GM18505 (cell line): ENCODE data around the gene C2CD3.
"Not testable (repeated sequence)": the region's sequence is repeated elsewhere in the genome, so short reads cannot be mapped to it uniquely, and the experiment has no call there.

Experiments
- ATAC-seq: cut with Tn5 transposase; IDR thresholded peaks from one replicate; pipeline ENCODE4 v1.9.1; 2021; ENCODE audit not compliant: unreplicated experiment
- POLR2A ChIP-seq: IDR thresholded peaks from 4 replicates; pipeline ENCODE4 v1.6.1; 2011; ENCODE audit warnings: borderline replicate concordance; ENCODE audit not compliant: insufficient read depth, insufficient read length; ENCODE audit errors: extremely low read depth

Gene C2CD3

DNA sequence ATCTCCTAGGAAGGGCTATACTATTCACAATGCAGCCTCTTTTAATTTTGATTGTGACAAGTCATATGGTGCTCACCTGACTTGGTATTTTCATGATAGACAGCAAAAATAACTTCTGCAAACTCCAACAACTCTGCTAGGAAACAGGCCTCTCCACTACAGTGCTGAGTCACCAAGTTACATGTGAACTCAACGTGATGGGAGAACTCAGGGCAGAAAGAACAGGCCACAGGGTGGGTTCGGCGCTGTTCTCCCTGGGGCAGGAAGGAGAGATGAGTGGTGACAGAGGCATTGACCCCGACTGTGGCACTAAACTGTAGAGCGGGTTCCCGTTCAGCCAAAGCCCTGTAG is 85.3 kb downstream of the C2CD3 start:
- ATAC-seq, result no peak
- TF ChIP-seq POLR2A, result no peak

GRCh38 chr11:74084796-74085541 is 85.8 kb downstream of the C2CD3 start:
- TF ChIP-seq POLR2A, result no peak
- ATAC-seq, result no peak

- ATAC-seq, result not testable (repeated sequence)
Observed at GRCh38 chr11:74083927-74084326, 86.9 kb downstream of the C2CD3 start.

GRCh38 chr11:74081428-74081827 is 89.4 kb downstream of the C2CD3 start:
- TF ChIP-seq POLR2A, result no peak
- no peak for ATAC-seq

DNA sequence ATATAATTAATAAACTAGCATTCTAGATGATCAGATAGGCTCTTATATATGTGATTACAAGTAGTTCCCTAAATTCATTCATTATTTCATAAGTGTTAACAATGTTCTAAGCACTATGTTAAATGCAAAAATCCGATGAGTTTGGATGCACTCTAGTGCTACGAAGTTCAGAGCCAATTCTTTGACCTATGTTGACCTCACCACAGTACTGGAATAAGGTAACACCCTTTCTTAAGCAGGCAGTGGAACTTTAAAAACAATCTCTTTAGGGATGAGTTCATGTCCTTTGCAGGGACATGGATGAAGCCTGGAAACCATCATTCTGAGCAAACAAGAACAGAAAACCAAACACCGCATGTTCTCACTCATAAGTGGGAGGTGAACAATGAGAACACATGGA is 93.6 kb downstream of the C2CD3 start:
- TF ChIP-seq POLR2A, result no peak
- no peak for ATAC-seq

GRCh38 chr11:74072721-74073120 is 98.1 kb downstream of the C2CD3 start:
- ATAC-seq, result no peak
- TF ChIP-seq POLR2A, result no peak

GRCh38 chr11:74072286-74072685 is 98.5 kb downstream of the C2CD3 start:
- ATAC-seq, result no peak

GRCh38 chr11:74070723-74071492 is 99.9 kb downstream of the C2CD3 start:
- ATAC-seq, result no peak
- TF ChIP-seq POLR2A, result no peak

More at GRCh38 chr11:74072286-74072685, 98.5 kb downstream of the C2CD3 start:
- no peak for TF ChIP-seq POLR2A

GRCh38 chr11:74069146-74070046 is 101.4 kb downstream of the C2CD3 start:
- ATAC-seq, result no peak
- no peak for TF ChIP-seq POLR2A

DNA sequence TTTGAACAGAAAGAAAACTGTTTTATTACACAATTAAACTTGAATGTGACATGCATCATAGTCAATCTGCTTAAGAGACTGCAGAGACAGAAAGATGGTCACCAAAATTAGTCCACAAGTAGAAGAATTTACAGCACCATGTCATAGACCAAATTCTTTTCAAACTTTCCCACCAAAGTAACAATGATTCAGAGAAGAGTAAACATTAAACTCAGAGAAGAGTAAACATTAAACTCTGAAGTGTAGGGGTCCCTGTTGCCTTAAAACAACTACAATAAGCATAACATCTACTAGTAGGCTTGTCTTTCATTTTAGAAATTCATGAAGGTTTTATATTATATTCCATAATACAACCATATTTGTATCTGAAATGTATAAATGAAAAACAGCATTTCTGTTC is 104.1 kb downstream of the C2CD3 start:
- not testable (repeated sequence) for ATAC-seq

GRCh38 chr11:74065534-74065933 is 105.3 kb downstream of the C2CD3 start:
- ATAC-seq, result not testable (repeated sequence)

DNA sequence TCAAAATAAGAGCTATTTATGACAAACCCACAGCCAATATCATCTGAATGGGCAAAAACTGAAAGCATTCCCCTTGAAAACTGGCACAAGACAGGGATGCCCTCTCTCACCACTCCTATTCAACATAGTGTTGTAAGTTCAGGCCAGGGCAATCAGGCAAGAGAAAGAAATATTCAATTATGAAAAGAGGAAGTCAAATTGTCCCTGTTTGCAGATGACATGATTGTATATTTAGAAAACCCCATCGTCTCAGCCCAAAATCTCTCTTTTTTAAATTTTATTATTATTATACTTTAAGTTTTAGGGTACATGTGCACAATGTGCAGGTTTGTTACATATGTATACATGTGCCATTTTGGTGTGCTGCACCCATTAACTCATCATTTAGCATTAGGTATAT is 107.2 kb downstream of the C2CD3 start:
- ATAC-seq, result not testable (repeated sequence)

DNA sequence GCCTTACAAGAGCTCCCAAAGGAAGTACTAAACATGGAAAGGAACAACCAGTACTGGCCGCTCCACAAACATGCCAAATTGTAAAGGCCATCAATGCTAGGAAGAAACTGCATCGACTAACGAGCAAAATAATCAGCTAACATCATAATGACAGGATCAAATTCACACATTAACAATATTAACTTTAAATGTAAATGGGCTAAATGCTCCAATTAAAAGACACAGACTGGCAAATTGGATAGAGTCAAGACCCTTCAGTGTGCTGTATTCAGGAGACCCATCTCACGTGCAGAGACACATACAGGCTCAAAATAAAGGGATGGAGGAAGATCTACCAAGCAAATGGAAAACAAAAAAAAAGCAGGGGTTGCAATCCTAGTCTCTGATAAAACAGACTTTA is 109.2 kb downstream of the C2CD3 start:
- ATAC-seq, result not testable (repeated sequence)
